ENCODE results near the gene RMP24.
A peak's percentile ranks its signal among the peaks of the same experiment; 100 is the strongest.

The RMP24 gene

GRCh38 chr18:35972197-35973000, at the start of gene RMP24 (continued):
- TF ChIP-seq PBX2 (CRISPR knock-in tag; IDR thresholded peaks at IDR 0.05) (no peak), CSRNP2 (CRISPR knock-in tag; conservative IDR thresholded peaks at IDR 0.05; ENCODE audit: low read depth) (no peak), ZSCAN12 (CRISPR knock-in tag; IDR thresholded peaks at IDR 0.05) (0 out of 2 replicates have a peak, but pooled peaks have one; percentile 69), ZNF382 (CRISPR knock-in tag; IDR thresholded peaks at IDR 0.05; ENCODE audit: borderline replicate concordance) (no peak), MLLT10 (CRISPR knock-in tag; IDR thresholded peaks at IDR 0.05) (no peak), ZNF629 (CRISPR knock-in tag; conservative IDR thresholded peaks at IDR 0.05) (0 out of 2 replicates have a peak, but pooled peaks have one; percentile 43), PHF5A (CRISPR knock-in tag; IDR thresholded peaks at IDR 0.05; ENCODE audit: low read depth, unreplicated experiment) (peak; percentile 56), ZNF451 (CRISPR knock-in tag; IDR thresholded peaks at IDR 0.05) (peak; percentile 85), ZBTB46 (CRISPR knock-in tag; IDR thresholded peaks at IDR 0.05; ENCODE audit: borderline replicate concordance) (no peak), SRSF1 (optimal IDR thresholded peaks at IDR 0.05; ENCODE audit: low read depth, low read length) (no peak), SOX5 (CRISPR knock-in tag; IDR thresholded peaks at IDR 0.05; ENCODE audit: borderline replicate concordance) (peak; percentile 59; the same call in 1 of the 2 replicates), ZNF121 (CRISPR knock-in tag; IDR thresholded peaks at IDR 0.05) (peak; percentile 51; the same call in 1 of the 2 replicates), KIAA2018 (CRISPR knock-in tag; IDR thresholded peaks at IDR 0.05; ENCODE audit: borderline replicate concordance) (no peak), ZNF484 (CRISPR knock-in tag; IDR thresholded peaks at IDR 0.05; ENCODE audit: borderline replicate concordance, low read depth) (no peak)
